ENCODE results near the gene MGP. TPM values are rescaled to one million over a fixed set of nuclear protein-coding genes. Genes with fewer than 3 reads are reported as not detected.

MGP gene
- polyA plus RNA-seq, 1 of the 3 experiments (the other 2 are of a cell fraction), result 76.2 TPM

GRCh38 chr12:14868916-14869506 lies 16.6 kb downstream of the MGP start (continued):
- no peak for TF ChIP-seq CHD2 (IDR thresholded peaks at IDR 0.05; ENCODE audit: low read length, partially characterized antibody)
- no peak for TF ChIP-seq GABPA (IDR thresholded peaks at IDR 0.05; ENCODE audit: low read depth)
- TF ChIP-seq TCF12 (IDR thresholded peaks at IDR 0.05), result no peak
- no peak for TF ChIP-seq MXI1 (IDR thresholded peaks at IDR 0.05; ENCODE audit: low read depth, low read length)

DNA sequence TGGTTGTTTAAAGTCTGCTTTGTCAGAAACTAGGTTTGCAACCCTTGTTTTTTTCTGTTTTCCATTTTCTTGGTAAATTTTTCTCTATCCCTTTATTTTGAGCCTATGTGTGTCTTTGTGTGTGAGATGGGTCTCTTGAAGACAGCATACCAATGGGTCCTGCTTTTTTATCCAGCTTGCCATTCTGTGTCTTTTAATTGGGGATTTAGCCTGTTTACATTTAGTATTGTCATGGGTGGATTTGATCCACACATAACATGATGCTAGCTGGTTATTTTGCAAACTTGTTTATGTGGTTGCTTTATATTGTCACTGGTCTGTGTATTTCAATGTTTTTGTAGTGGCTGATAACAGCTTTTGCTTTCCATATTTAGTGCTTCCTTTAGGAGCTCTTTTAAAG lies 25.2 kb downstream of the MGP start:
- no peaks in the 10 kb centered on the region for H3F3A ChIP-seq (replicated peaks; ENCODE audit: insufficient read depth)
- no peak overlapping the region for H2AFZ ChIP-seq (ENCODE audit: low read depth)
- H3K27ac ChIP-seq (ENCODE audit: low read depth in 2 of 2, low read length in 1 of 2), result no peak overlapping the region
- no peak overlapping the region for H3K4me3 ChIP-seq (ENCODE audit: low read depth in 2 of 2, low read length in 1 of 2)
- DNase-seq, result no peak
- POLR2A ChIA-PET, result no interaction called here
- no peaks in the 10 kb centered on the region; the same call in 1 of the 2 replicates for H3K9me3 ChIP-seq
- H3K79me2 ChIP-seq (ENCODE audit: insufficient read depth), result no peaks in the 10 kb centered on the region
- H3K4me2 ChIP-seq, result no peak overlapping the region
- CTCF ChIA-PET, result interaction anchor here (0.7 to 0.9 kb wide), 2 partner anchors 15 to 98 kb away, joined by 3 read pairs; no protein-coding TSS in a partner anchor
- no peaks in the 10 kb centered on the region for H3K4me1 ChIP-seq (ENCODE audit: control insufficient read depth in 1 of 2, insufficient read depth in 2 of 2, low read depth in 1 of 2, low read length in 1 of 2)
- no peaks in the 10 kb centered on the region for H3K36me3 ChIP-seq (replicated peaks in 1 of 2; ENCODE audit: control insufficient read depth in 1 of 2, insufficient read depth in 2 of 2, low read length in 1 of 2)
- TF ChIP-seq YY1 (IDR thresholded peaks at IDR 0.05; ENCODE audit: low read depth) (no peak), ELF1 (IDR thresholded peaks at IDR 0.05) (no peak), SMC3 (IDR thresholded peaks at IDR 0.05; ENCODE audit: low read depth, low read length) (no peak), RFX5 (IDR thresholded peaks at IDR 0.05; ENCODE audit: low read length) (no peak), MAX (IDR thresholded peaks at IDR 0.05; ENCODE audit: low read depth) (no peak), CTCF (IDR thresholded peaks at IDR 0.05) (no peak), RCOR1 (IDR thresholded peaks at IDR 0.05; ENCODE audit: low read length) (no peak), NFIC (IDR thresholded peaks at IDR 0.05; ENCODE audit: borderline replicate concordance) (no peak), GABPA (IDR thresholded peaks at IDR 0.05; ENCODE audit: low read depth) (no peak), EP300 (IDR thresholded peaks at IDR 0.05; ENCODE audit: borderline replicate concordance in 1 of 2, low read depth in 1 of 2, low read length in 1 of 2) (no peak), NRF1 (IDR thresholded peaks at IDR 0.05; ENCODE audit: low read depth, low read length) (no peak), GATA2 (CRISPR knock-in tag; IDR thresholded peaks at IDR 0.05) (no peak), USF2 (IDR thresholded peaks at IDR 0.05; ENCODE audit: borderline replicate concordance, low read depth, low read length) (no peak), POLR2AphosphoS5 (IDR thresholded peaks at IDR 0.05; ENCODE audit: low read depth, low read length) (no peak), RXRA (IDR thresholded peaks at IDR 0.05; ENCODE audit: borderline replicate concordance, low read depth) (no peak), CHD2 (IDR thresholded peaks at IDR 0.05; ENCODE audit: low read length, partially characterized antibody) (no peak), MEF2A (IDR thresholded peaks at IDR 0.05; ENCODE audit: borderline replicate concordance, low read depth) (no peak), TCF12 (IDR thresholded peaks at IDR 0.05) (no peak)
- TF ChIP-seq, protein P1, sequence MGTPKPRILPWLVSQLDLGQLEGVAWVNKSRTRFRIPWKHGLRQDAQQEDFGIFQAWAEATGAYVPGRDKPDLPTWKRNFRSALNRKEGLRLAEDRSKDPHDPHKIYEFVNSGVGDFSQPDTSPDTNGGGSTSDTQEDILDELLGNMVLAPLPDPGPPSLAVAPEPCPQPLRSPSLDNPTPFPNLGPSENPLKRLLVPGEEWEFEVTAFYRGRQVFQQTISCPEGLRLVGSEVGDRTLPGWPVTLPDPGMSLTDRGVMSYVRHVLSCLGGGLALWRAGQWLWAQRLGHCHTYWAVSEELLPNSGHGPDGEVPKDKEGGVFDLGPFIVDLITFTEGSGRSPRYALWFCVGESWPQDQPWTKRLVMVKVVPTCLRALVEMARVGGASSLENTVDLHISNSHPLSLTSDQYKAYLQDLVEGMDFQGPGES (IDR thresholded peaks at IDR 0.05; ENCODE audit: low read depth, low read length), result no peak
- TF ChIP-seq, protein P2, sequence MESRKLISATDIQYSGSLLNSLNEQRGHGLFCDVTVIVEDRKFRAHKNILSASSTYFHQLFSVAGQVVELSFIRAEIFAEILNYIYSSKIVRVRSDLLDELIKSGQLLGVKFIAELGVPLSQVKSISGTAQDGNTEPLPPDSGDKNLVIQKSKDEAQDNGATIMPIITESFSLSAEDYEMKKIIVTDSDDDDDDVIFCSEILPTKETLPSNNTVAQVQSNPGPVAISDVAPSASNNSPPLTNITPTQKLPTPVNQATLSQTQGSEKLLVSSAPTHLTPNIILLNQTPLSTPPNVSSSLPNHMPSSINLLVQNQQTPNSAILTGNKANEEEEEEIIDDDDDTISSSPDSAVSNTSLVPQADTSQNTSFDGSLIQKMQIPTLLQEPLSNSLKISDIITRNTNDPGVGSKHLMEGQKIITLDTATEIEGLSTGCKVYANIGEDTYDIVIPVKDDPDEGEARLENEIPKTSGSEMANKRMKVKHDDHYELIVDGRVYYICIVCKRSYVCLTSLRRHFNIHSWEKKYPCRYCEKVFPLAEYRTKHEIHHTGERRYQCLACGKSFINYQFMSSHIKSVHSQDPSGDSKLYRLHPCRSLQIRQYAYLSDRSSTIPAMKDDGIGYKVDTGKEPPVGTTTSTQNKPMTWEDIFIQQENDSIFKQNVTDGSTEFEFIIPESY (IDR thresholded peaks at IDR 0.05; ENCODE audit: borderline replicate concordance, low read depth), result no peak
- H3K27me3 ChIP-seq (ENCODE audit: insufficient read depth), result no peaks in the 10 kb centered on the region
- no peak overlapping the region for H3K9ac ChIP-seq
- H3K9me2 ChIP-seq, result no peaks in the 10 kb centered on the region
- H4K20me1 ChIP-seq (ENCODE audit: insufficient read depth), result no peaks in the 10 kb centered on the region

Data from SK-N-SH (cell line).